Measurements from ENCODE around the gene FAM234B.

FAM234B gene

GRCh38 chr12:13007496-13008233 lies 36.5 kb upstream of the FAM234B start:
- no peak overlapping the region for H2AK5ac ChIP-seq (ENCODE audit: low read length)
- no peak overlapping the region for H3K4me2 ChIP-seq (ENCODE audit: low read length)
- WGBS (ENCODE audit: extremely low coverage, insufficient coverage, low lambda C conversion rate) = no CpG with 5 or more reads among the region's 7 CpGs
- no peak overlapping the region for H3K4me3 ChIP-seq (ENCODE audit: low read length)
- H3K4me1 ChIP-seq (ENCODE audit: control insufficient read depth, low read depth, low read length) = no peaks in the 10 kb centered on the region
- no peaks in the 10 kb centered on the region for H3K36me3 ChIP-seq (ENCODE audit: control insufficient read depth, insufficient read depth, low read length)
- no peak overlapping the region for H3K56ac ChIP-seq (ENCODE audit: low read length)
- H3K27me3 ChIP-seq (ENCODE audit: insufficient read depth, low read length, poor library complexity) = no peaks in the 10 kb centered on the region
- H3K79me2 ChIP-seq (ENCODE audit: control insufficient read depth, insufficient read depth, low read length) = no peaks in the 10 kb centered on the region
- no peak overlapping the region for H2BK120ac ChIP-seq (ENCODE audit: low read depth, low read length)
- no peak overlapping the region for H3K9ac ChIP-seq (ENCODE audit: low read length)
- no peak overlapping the region for H2BK15ac ChIP-seq (replicated peaks; ENCODE audit: low read depth)
- no peak for DNase-seq
- no peaks in the 10 kb centered on the region for H3K79me1 ChIP-seq (ENCODE audit: low read length)
- H3K4ac ChIP-seq (ENCODE audit: low read depth, low read length) = no peak overlapping the region
- H3K23ac ChIP-seq (ENCODE audit: low read length) = no peak overlapping the region
- H3K27ac ChIP-seq (ENCODE audit: low read depth, low read length) = no peak overlapping the region
- H4K5ac ChIP-seq (ENCODE audit: low read length) = no peak overlapping the region
- no peak overlapping the region for H2BK5ac ChIP-seq (ENCODE audit: low read length)
- no peak overlapping the region for H3K18ac ChIP-seq (ENCODE audit: low read length)
- no peak overlapping the region for H4K8ac ChIP-seq (ENCODE audit: low read depth, low read length)

GRCh38 chr12:13008741-13009380 lies 35.3 kb upstream of the FAM234B start:
- H3K79me1 ChIP-seq (ENCODE audit: low read length) = no peaks in the 10 kb centered on the region
- H2BK15ac ChIP-seq (replicated peaks; ENCODE audit: low read depth) = no peak overlapping the region
- WGBS (ENCODE audit: extremely low coverage, insufficient coverage, low lambda C conversion rate) = no CpG with 5 or more reads among the region's 5 CpGs
- H3K23ac ChIP-seq (ENCODE audit: low read length) = no peak overlapping the region
- no peaks in the 10 kb centered on the region for H3K79me2 ChIP-seq (ENCODE audit: control insufficient read depth, insufficient read depth, low read length)
- no peak overlapping the region for H4K8ac ChIP-seq (ENCODE audit: low read depth, low read length)
- H2BK5ac ChIP-seq (ENCODE audit: low read length) = no peak overlapping the region
- H3K56ac ChIP-seq (ENCODE audit: low read length) = no peak overlapping the region
- DNase-seq = no peak
- H2AK5ac ChIP-seq (ENCODE audit: low read length) = no peak overlapping the region
- no peak overlapping the region for H2BK120ac ChIP-seq (ENCODE audit: low read depth, low read length)
- no peak overlapping the region for H3K27ac ChIP-seq (ENCODE audit: low read depth, low read length)
- no peaks in the 10 kb centered on the region for H3K36me3 ChIP-seq (ENCODE audit: control insufficient read depth, insufficient read depth, low read length)
- no peak overlapping the region for H3K4me2 ChIP-seq (ENCODE audit: low read length)
- H3K4me3 ChIP-seq (ENCODE audit: low read length) = no peak overlapping the region
- H3K18ac ChIP-seq (ENCODE audit: low read length) = no peak overlapping the region
- H3K4ac ChIP-seq (ENCODE audit: low read depth, low read length) = no peak overlapping the region
- H3K27me3 ChIP-seq (ENCODE audit: insufficient read depth, low read length, poor library complexity) = no peaks in the 10 kb centered on the region
- H3K9ac ChIP-seq (ENCODE audit: low read length) = no peak overlapping the region
- H3K4me1 ChIP-seq (ENCODE audit: control insufficient read depth, low read depth, low read length) = no peaks in the 10 kb centered on the region
- H4K5ac ChIP-seq (ENCODE audit: low read length) = no peak overlapping the region

GRCh38 chr12:13011098-13011497 lies 33.1 kb upstream of the FAM234B start:
- no peak overlapping the region for H4K8ac ChIP-seq (ENCODE audit: low read depth, low read length)
- H3K4me1 ChIP-seq (ENCODE audit: control insufficient read depth, low read depth, low read length) = no peaks in the 10 kb centered on the region
- H3K56ac ChIP-seq (ENCODE audit: low read length) = no peak overlapping the region
- H3K27ac ChIP-seq (ENCODE audit: low read depth, low read length) = no peak overlapping the region
- H4K5ac ChIP-seq (ENCODE audit: low read length) = no peak overlapping the region
- H3K27me3 ChIP-seq (ENCODE audit: insufficient read depth, low read length, poor library complexity) = no peaks in the 10 kb centered on the region
- H3K4me2 ChIP-seq (ENCODE audit: low read length) = no peak overlapping the region
- H3K79me1 ChIP-seq (ENCODE audit: low read length) = no peaks in the 10 kb centered on the region
- H2BK15ac ChIP-seq (replicated peaks; ENCODE audit: low read depth) = no peak overlapping the region
- no peak overlapping the region for H3K4ac ChIP-seq (ENCODE audit: low read depth, low read length)
- H3K4me3 ChIP-seq (ENCODE audit: low read length) = no peak overlapping the region
- no peak for DNase-seq
- H3K36me3 ChIP-seq (ENCODE audit: control insufficient read depth, insufficient read depth, low read length) = no peaks in the 10 kb centered on the region
- WGBS (ENCODE audit: extremely low coverage, insufficient coverage, low lambda C conversion rate) = no CpG with 5 or more reads among the region's 6 CpGs
- no peak overlapping the region for H2BK120ac ChIP-seq (ENCODE audit: low read depth, low read length)
- H3K23ac ChIP-seq (ENCODE audit: low read length) = no peak overlapping the region
- no peak overlapping the region for H2BK5ac ChIP-seq (ENCODE audit: low read length)
- no peak overlapping the region for H3K9ac ChIP-seq (ENCODE audit: low read length)
- no peaks in the 10 kb centered on the region for H3K79me2 ChIP-seq (ENCODE audit: control insufficient read depth, insufficient read depth, low read length)
- no peak overlapping the region for H2AK5ac ChIP-seq (ENCODE audit: low read length)
- no peak overlapping the region for H3K18ac ChIP-seq (ENCODE audit: low read length)

- no peak overlapping the region for H2BK15ac ChIP-seq (replicated peaks; ENCODE audit: low read depth)
- H3K4me2 ChIP-seq (ENCODE audit: low read length) = no peak overlapping the region
- no peak for DNase-seq
- H3K79me1 ChIP-seq (ENCODE audit: low read length) = no peaks in the 10 kb centered on the region
- no peaks in the 10 kb centered on the region for H3K36me3 ChIP-seq (ENCODE audit: control insufficient read depth, insufficient read depth, low read length)
- H2AK5ac ChIP-seq (ENCODE audit: low read length) = no peak overlapping the region
- H3K9ac ChIP-seq (ENCODE audit: low read length) = no peak overlapping the region
- H2BK5ac ChIP-seq (ENCODE audit: low read length) = no peak overlapping the region
- H3K18ac ChIP-seq (ENCODE audit: low read length) = no peak overlapping the region
- H4K5ac ChIP-seq (ENCODE audit: low read length) = no peak overlapping the region
- H3K27ac ChIP-seq (ENCODE audit: low read depth, low read length) = no peak overlapping the region
- H3K4ac ChIP-seq (ENCODE audit: low read depth, low read length) = no peak overlapping the region
- no peak overlapping the region for H3K56ac ChIP-seq (ENCODE audit: low read length)
- no peaks in the 10 kb centered on the region for H3K27me3 ChIP-seq (ENCODE audit: insufficient read depth, low read length, poor library complexity)
- H3K23ac ChIP-seq (ENCODE audit: low read length) = no peak overlapping the region
- no peaks in the 10 kb centered on the region for H3K79me2 ChIP-seq (ENCODE audit: control insufficient read depth, insufficient read depth, low read length)
- no peak overlapping the region for H3K4me3 ChIP-seq (ENCODE audit: low read length)
- no peak overlapping the region for H2BK120ac ChIP-seq (ENCODE audit: low read depth, low read length)
- H4K8ac ChIP-seq (ENCODE audit: low read depth, low read length) = no peak overlapping the region
- WGBS (ENCODE audit: extremely low coverage, insufficient coverage, low lambda C conversion rate) = no CpG with 5 or more reads among the region's 6 CpGs
- H3K4me1 ChIP-seq (ENCODE audit: control insufficient read depth, low read depth, low read length) = peaks cover 2% of the 10 kb centered on the region
Observed at GRCh38 chr12:13022851-13023271, 21.3 kb upstream of the FAM234B start.

- Histone ChIP-seq H3K56ac (ENCODE audit: low read length) (no peak overlapping the region), H3K18ac (ENCODE audit: low read length) (no peak overlapping the region), H4K5ac (ENCODE audit: low read length) (no peak overlapping the region), H3K4ac (ENCODE audit: low read depth, low read length) (no peak overlapping the region), H2BK15ac (replicated peaks; ENCODE audit: low read depth) (no peak overlapping the region), H2BK5ac (ENCODE audit: low read length) (no peak overlapping the region), H2BK120ac (ENCODE audit: low read depth, low read length) (no peak overlapping the region), H3K27me3 (ENCODE audit: insufficient read depth, low read length, poor library complexity) (no peaks in the 10 kb centered on the region), H3K9ac (ENCODE audit: low read length) (no peak overlapping the region), H4K8ac (ENCODE audit: low read depth, low read length) (no peak overlapping the region), H3K4me2 (ENCODE audit: low read length) (no peak overlapping the region), H3K79me1 (ENCODE audit: low read length) (no peaks in the 10 kb centered on the region), H2AK5ac (ENCODE audit: low read length) (no peak overlapping the region), H3K4me3 (ENCODE audit: low read length) (no peak overlapping the region), H3K27ac (ENCODE audit: low read depth, low read length) (no peak overlapping the region), H3K4me1 (ENCODE audit: control insufficient read depth, low read depth, low read length) (peaks cover 2% of the 10 kb centered on the region), H3K79me2 (ENCODE audit: control insufficient read depth, insufficient read depth, low read length) (no peaks in the 10 kb centered on the region), H3K36me3 (ENCODE audit: control insufficient read depth, insufficient read depth, low read length) (no peaks in the 10 kb centered on the region), H3K23ac (ENCODE audit: low read length) (no peak overlapping the region)
- WGBS (ENCODE audit: extremely low coverage, insufficient coverage, low lambda C conversion rate) = no CpG with 5 or more reads among the region's 6 CpGs
- DNase-seq = no peak
Observed at GRCh38 chr12:13023811-13024530, 20.2 kb upstream of the FAM234B start.

All from mesendoderm (in vitro differentiated cells).